Hematopoietic multipotent progenitor cell treated with erythropoietin and hydrocortisone succinate and interleukin-3 and kit ligand, for 8 days (in vitro differentiated cells): Measurements from ENCODE around the gene CDKL4.
"Not testable (repeated sequence)": the region's sequence is repeated elsewhere in the genome, so short reads cannot be mapped to it uniquely, and the experiment has no call there.

Experiments used
- DNase-seq: peaks from one replicate; pipeline ENCODE4 v3.0.0-alpha.2; 2015

Gene CDKL4

GRCh38 chr2:39243469-39244123 lies at the start of gene CDKL4:
TSS of gene CDKL4 (minus strand) at chr2:39243970.
- DNase-seq = no peak

DNA sequence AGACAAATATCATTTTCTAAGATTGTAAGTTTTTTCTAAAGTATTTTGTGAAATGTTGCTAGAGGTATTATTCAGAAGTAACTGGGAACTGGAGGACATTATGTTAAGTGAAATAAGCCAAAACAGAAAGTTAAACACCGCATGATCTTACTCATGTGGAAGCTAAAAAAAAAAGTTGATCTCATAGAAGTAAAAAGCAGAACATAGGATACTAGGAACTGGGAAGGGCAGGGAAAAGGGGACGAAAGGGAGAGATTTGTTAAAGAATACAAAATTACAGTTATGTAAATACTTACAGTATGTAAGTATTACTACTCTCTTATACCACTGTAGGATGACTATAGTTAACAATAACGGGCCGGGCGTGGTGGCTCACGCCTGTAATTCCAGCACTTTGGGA lies 46.7 kb upstream of the CDKL4 start:
- DNase-seq = no peak

- DNase-seq = no peak
Measured at GRCh38 chr2:39289609-39290008, 45.8 kb upstream of the CDKL4 start.

GRCh38 chr2:39283561-39283960 lies 39.8 kb upstream of the CDKL4 start:
- DNase-seq = no peak

- DNase-seq = no peak
Measured at GRCh38 chr2:39281391-39281790, 37.6 kb upstream of the CDKL4 start.

GRCh38 chr2:39275016-39275415 lies 31.2 kb upstream of the CDKL4 start:
- DNase-seq = no peak

DNA sequence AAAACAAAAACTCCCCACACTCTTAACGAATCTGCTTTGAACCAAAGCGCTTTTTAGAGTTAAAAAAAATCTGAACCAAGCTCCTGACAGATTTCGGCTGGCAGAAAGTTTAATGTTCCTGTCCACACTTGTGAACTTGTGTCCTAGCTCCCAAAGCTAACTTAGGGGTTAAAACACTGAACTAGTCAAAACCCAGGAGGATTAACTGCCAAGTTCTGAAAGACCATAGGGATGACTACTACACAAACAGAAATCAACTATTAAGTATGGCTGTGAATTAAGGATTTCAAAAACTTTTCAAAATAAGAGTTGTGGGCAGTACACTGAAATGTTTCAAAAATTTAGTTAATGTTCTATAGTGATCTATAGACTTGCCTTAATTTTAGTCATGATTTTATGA lies 26.2 kb upstream of the CDKL4 start:
- DNase-seq = no peak

DNA sequence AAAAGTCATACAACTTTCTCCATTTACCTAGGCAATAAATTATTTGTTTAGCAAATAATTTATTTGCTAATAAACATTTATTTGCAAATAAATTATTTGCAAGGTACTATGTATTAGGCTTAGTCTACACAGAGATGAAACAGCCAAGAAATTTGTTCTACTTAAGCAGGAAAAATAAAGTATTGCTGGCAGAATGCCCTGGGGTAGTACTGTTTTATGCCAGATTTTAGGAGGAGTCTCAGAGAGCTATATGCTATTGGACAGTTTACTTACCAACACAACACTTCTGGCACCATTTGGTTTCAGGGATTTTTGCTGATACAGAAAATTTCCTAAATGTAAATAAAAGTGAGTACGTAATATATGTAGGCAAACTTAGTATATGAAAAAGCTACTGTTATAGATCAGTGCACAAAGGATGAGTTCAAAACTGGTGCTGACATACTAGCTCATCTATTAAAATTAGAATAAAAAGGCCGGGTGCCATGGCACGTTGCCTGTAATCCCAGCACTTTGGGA lies 23.2 kb upstream of the CDKL4 start:
- DNase-seq = no peak

DNA sequence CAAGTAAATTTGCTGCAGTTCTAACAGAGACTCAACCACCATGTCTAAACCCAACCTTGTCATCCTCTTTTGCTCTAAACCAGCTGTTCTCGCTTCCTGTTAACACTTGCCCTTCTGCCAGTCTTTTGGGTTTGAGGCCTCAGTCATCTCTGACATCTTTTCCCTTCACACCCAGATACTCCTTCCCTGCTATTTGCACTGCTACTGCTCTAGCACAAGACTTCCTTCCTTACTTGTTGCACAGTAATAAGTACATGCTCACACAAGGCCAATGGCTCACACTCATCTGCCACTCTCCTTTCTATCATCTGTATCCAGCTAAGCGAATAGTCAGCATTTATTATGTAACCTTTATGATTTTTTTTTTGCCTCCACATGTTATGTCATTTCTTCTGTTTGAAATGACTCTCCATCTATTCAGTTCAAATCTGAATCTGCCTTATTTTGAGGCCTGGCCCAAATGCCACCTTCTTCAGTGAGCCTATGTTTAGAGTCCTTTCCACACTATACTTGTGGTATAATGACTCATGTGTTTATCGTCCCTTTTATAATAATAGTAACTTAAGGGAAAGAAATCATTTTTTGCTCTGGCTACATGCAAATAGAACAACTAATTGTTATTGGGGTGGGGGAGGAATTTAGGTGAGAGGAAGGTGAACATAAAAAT lies 22.5 kb upstream of the CDKL4 start:
- DNase-seq = no peak

DNA sequence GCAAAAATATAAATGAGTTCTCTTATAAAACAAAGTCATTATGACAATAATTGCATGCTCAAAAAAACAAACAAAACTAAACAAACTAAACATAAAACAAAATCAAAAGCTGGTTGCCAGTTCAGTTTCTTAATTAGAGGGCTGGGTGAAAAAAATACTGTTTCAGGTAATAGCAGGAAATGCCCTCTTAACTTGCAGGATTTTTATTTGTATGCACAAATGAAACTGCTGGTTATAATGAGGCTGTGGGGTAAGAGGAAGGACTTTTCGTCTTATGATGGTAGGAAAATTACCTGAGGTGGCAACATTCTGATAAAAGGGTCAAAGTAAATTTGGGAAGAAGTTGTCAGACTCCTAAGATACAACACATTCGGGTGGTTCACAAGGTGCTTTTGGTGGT lies 21.5 kb upstream of the CDKL4 start:
- no peak for DNase-seq

DNA sequence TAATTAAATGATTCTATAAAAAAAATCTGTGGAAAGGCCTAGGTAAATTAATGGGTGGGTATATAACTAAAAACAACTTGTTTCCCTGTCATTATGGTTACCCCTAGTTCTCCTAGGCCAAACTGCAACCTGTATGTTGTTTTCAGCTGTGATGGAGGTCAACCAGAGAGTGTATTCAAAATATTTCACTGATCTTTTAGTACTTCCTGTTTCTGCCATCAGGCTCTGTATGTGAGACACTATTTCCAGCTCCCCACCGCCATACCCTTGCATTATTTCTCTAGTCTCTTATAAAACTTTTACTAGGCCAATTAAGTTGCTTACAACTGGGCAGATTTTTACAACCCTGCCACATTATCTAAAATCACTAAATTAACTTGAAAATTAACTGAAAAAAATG lies 21.0 kb upstream of the CDKL4 start:
- DNase-seq = no peak

DNA sequence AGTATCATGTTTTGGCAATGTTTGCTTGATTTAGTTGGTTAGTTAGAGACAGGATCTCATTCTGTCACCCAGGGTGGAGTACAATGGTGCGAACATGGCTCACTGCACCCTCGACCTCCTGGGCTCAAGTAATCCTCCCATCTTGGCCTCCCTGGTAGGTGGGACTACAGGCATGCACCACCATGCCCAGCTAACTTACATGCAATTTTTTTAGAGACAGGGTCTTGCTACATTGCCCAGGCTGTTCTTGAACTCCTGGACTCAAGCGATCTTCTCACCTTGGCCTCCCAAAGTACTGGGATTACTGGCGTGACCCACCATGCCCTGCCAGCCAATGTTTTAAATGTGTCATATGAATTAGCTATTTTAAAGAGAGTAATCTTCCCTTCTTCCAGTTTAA lies 16.3 kb upstream of the CDKL4 start:
- DNase-seq = no peak

- no peak for DNase-seq
Measured at GRCh38 chr2:39256040-39256439, 12.3 kb upstream of the CDKL4 start.

DNA sequence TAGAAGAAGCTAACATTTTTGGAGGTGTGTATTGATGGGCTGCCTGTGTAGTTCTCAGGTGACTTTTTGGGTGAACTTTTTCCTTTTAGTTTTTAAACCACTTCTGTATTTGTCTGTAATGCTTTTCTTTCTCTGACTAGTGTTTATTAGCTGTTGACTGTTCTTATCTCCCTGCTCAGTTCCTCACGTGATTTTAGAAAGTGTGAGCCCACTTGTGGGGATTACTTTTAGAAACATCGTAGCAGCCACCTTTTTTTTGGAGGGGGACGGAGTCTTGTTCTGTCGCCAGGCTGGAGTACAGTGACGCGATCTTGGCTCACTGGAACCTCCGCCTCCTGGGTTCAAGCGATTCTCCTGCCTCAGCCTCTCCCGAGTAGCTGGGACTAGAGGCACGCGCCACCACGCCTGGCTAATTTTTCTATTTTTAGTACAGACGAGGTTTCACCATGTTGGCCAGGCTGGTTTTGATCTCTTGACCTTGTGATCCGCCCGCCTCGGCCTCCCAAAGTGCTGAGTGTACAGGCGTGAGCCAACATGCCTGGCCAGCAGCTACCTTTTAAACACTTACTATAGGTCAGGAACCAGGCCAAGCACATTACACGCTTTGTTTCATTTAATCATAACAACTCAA lies 9.2 kb upstream of the CDKL4 start:
- no peak for DNase-seq

- DNase-seq = no peak
Measured at GRCh38 chr2:39247512-39248043, 3.8 kb upstream of the CDKL4 start.

DNA sequence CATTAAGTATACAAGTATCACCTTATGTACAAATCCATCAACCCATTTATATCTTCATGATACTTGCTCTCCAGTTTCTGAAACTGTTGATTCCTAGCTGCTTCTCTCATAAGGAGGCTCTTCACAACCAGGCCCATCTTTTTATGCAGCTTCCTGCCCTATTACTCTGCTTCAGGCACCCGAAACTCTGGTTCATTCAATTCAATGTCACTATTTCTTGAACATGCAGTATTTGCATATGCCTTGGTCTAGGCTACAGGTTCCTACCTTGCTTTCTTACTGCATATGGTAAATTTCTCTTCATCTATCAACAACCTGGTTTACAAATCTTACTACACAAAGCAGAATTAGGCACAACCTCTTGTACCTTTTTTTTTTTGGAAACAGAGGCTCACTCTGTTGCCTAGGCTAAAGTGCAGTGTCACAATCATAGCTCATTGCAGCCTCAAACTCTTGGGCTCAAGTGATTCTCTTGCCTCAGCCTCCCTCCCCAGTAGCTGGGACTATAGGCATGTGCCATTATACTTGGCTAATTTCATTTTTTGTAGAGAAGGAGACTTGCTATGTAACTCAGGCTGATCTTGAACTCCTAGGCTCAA lies 2.7 kb upstream of the CDKL4 start:
- no peak for DNase-seq

DNA sequence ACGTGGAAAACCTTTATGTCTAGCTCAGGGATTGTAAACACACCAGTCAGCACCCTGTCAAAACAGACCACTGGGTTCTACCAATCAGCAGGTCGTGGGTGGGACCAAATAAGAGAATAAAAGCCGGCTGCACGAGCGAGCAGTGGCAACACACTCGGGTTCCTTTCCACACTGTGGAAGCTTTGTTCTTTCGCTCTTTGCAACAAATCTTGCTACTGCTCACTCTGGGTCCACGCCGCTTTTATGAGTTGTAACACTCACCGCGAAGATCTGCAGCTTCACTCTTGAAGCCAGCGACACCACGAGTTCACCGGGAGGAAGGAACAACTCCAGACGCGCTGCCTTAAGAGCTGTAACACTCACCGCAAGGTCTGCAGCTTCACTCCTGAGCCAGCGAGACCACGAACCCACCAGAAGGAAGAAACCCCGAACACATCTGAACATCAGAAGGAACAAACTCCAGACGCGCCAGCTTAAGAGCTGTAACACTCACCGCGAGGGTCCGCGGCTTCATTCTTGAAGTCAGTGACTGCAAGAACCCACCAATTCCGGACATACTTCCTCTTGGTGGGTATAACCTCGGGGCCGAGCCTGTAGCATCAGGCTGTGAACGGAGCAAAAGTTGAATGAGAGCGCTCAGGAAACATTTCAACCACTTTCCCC lies 1.3 kb upstream of the CDKL4 start:
- DNase-seq = peak; percentile 37

DNA sequence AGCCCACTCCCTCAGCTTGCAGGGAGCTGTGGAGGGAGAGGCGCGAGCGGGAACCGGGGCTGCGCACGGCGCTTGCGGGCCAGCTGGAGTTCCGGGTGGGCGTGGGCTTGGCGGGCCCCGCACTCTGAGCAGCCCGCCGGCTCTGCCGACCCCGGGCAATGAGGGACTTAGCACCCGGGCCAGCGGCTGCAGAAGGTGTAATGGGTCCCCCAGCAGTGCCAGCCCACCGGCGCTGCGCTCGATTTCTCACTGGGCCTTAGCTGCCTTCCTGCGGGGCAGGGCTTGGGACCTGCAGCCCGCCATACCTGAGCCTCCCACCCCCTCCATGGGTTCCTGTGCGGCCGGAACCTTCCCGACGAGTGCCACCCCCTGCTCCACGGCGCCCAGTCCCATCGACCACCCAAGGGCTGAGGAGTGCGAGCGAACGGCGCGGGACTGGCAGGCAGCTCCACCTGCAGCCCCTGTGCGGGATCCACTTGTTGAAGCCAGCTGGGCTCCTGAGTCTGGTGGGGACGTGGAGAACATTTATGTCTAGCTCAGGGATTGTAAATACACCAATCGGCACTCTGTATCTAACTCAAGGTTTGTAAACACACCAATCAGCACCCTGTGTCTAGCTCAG lies 582 bp upstream of the CDKL4 start:
- DNase-seq = not testable (repeated sequence)

DNA sequence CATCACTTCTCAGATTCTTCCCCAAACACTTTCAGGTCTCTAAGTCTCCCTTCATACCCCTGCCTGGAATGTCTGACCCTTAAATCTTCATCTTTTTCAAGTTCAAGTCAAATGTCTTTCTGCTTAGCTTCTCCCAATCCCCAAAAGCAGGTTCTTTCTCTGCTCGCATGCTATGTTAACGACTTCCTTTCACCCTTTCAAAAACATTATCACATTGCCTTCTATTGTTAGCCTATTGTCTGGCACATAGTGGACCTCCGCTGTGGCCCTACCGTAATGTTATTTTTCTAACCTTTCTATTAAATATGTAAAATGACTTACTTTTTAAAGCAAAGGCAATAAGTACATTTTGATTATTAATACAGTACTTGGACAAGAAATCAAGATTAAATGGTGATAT lies 2.2 kb downstream of the CDKL4 start:
- no peak for DNase-seq

- no peak for DNase-seq
Measured at GRCh38 chr2:39240758-39241157, 3.0 kb downstream of the CDKL4 start.

GRCh38 chr2:39234754-39235153 lies 9.0 kb downstream of the CDKL4 start:
- DNase-seq = no peak

- no peak for DNase-seq
Measured at GRCh38 chr2:39232141-39232540, 11.6 kb downstream of the CDKL4 start.
